Spleen (tissue), 7 donors: ENCODE measurements around the gene UCN3.

Experiments used
- POLR2A ChIP-seq, 3 donors: fragments of 450-650 bp; IDR thresholded peaks; one replicate each; pipeline ENCODE4 v1.5.1; 2017; ENCODE audit warnings: antibody characterized with exemption in 3 of 3, mild to moderate bottlenecking in 1 of 3
- POLR2AphosphoS5 ChIP-seq, 3 donors: sonication (generic); formaldehyde crosslinking; IDR thresholded peaks; one replicate each; pipeline ENCODE4 v1.5.1; 2017; ENCODE audit warnings: antibody characterized with exemption in 3 of 3
- TF ChIP-seq, protein P1 (sequence below), 11 experiments: fragments of 200-600 bp in 7 of 11; fragments of 450-650 bp in 4 of 11; sonication (generic) in 4 of 11; IDR thresholded peaks in 8 of 11; conservative IDR thresholded peaks in 3 of 11; 1 replicate in 7 of 11; 2 replicates in 4 of 11; pipeline versions ENCODE4 v1.4.0 to v1.8.0; 2016 to 2021; ENCODE audit warnings: antibody characterized with exemption in 11 of 11, inconsistent platforms in 4 of 11, mild to moderate bottlenecking in 1 of 11
- donor health status: DM: no; HTN: no; CAD: no; lungs with moderate emphysema.
- donor health status: DM: no; HTN: no; CAD: no.
- donor health status: DM: no; HTN: no; CAD: no.

DNA sequence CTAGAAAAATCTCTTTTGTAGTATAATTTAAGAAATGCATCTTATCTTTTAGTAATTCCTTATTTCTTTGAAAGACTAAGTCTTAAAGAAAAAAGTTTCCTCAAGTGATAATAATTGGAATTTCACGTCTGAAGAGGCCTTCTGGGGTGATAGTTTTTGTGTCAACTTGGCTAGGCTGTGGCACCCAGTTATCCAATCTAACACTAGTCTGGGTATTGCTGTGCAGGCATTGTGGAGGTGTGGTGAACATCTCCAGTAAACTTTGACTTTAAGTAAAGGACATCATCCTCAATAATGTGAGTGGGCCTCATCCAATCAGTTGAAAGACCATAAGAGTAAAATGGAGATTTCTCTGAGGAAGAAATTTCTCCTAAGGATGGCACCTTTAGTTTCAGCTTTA lies 42.2 kb downstream of the UCN3 start:
- TF ChIP-seq, protein P1, sequence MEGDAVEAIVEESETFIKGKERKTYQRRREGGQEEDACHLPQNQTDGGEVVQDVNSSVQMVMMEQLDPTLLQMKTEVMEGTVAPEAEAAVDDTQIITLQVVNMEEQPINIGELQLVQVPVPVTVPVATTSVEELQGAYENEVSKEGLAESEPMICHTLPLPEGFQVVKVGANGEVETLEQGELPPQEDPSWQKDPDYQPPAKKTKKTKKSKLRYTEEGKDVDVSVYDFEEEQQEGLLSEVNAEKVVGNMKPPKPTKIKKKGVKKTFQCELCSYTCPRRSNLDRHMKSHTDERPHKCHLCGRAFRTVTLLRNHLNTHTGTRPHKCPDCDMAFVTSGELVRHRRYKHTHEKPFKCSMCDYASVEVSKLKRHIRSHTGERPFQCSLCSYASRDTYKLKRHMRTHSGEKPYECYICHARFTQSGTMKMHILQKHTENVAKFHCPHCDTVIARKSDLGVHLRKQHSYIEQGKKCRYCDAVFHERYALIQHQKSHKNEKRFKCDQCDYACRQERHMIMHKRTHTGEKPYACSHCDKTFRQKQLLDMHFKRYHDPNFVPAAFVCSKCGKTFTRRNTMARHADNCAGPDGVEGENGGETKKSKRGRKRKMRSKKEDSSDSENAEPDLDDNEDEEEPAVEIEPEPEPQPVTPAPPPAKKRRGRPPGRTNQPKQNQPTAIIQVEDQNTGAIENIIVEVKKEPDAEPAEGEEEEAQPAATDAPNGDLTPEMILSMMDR (IDR thresholded peaks at IDR 0.05 in 8 of 11, conservative IDR thresholded peaks at IDR 0.05 in 3 of 11), result no peak
- TF ChIP-seq POLR2AphosphoS5 (IDR thresholded peaks at IDR 0.05) (no peak), POLR2A (IDR thresholded peaks at IDR 0.05) (no peak)
